CD14-positive monocyte (primary cell): ENCODE results near the gene LATS2. TPM values are rescaled to one million over a fixed set of nuclear protein-coding genes. Genes with fewer than 3 reads are reported as not detected.
A peak's percentile ranks its signal among the peaks of the same experiment; 100 is the strongest.

ENCODE experiments used
- DNase-seq, 3 donors: peaks; one replicate each; pipeline ENCODE4 v3.0.0-alpha.2; 2011 to 2022
- H2AFZ ChIP-seq: 2 replicates; pipeline ENCODE4 v1.6.0; 2012; ENCODE audit warnings: mild to moderate bottlenecking, low read depth, low read length, inconsistent platforms; ENCODE audit not compliant: insufficient read depth, poor library complexity, severe bottlenecking
- H3K27ac ChIP-seq, 2 donors: 1 replicate in 1 of 2; 2 replicates in 1 of 2; pipeline ENCODE4 v1.5.1; 2012 to 2013; ENCODE audit warnings: low read length in 2 of 2, control low read depth in 1 of 2, inconsistent platforms in 1 of 2, low read depth in 1 of 2, mild to moderate bottlenecking in 1 of 2
- H3K27me3 ChIP-seq, 2 donors: one replicate each; pipeline versions ENCODE4 v1.6.0 to v1.6.1; 2011 to 2013; ENCODE audit warnings: low read length in 2 of 2; ENCODE audit not compliant: control insufficient read depth in 2 of 2, insufficient read depth in 2 of 2
- H3K36me3 ChIP-seq, 2 donors: replicated peaks in 1 of 2; 1 replicate in 1 of 2; 2 replicates in 1 of 2; pipeline versions ENCODE4 v1.5.1 to v1.6.1; 2012 to 2013; ENCODE audit warnings: low read length in 2 of 2, control low read depth in 1 of 2, inconsistent platforms in 1 of 2, mild to moderate bottlenecking in 1 of 2; ENCODE audit not compliant: insufficient read depth in 2 of 2, control insufficient read depth in 1 of 2
- H3K4me1 ChIP-seq, 2 donors: 1 replicate in 1 of 2; 2 replicates in 1 of 2; pipeline versions ENCODE4 v1.5.1 to v1.6.1; 2012 to 2013; ENCODE audit warnings: low read length in 2 of 2, control low read depth in 1 of 2, inconsistent platforms in 1 of 2, mild to moderate bottlenecking in 1 of 2, moderate library complexity in 1 of 2; ENCODE audit not compliant: insufficient read depth in 2 of 2, control insufficient read depth in 1 of 2
- H3K4me2 ChIP-seq: replicated peaks from 2 replicates; pipeline ENCODE3; 2012; ENCODE audit warnings: low read length, moderate library complexity, mild to moderate bottlenecking; ENCODE audit not compliant: poor library complexity, severe bottlenecking; ENCODE audit errors: extremely low read depth
- H3K4me3 ChIP-seq, 3 experiments: fragments of 200-600 bp in 1 of 3; sonication (generic) in 1 of 3; replicated peaks in 1 of 3; 1 replicate in 2 of 3; 2 replicates in 1 of 3; pipeline ENCODE4 v1.5.1; 2011 to 2013; ENCODE audit warnings: low read length in 3 of 3, mild to moderate bottlenecking in 3 of 3, control low read depth in 2 of 3, low read depth in 2 of 3, inconsistent platforms in 1 of 3, moderate library complexity in 1 of 3
- H3K79me2 ChIP-seq: 2 replicates; pipeline ENCODE4 v1.6.0; 2012; ENCODE audit warnings: mild to moderate bottlenecking, control low read depth, inconsistent platforms, low read length, moderate library complexity; ENCODE audit not compliant: insufficient read depth
- H3K9ac ChIP-seq: 2 replicates; pipeline ENCODE4 v1.6.0; 2017; ENCODE audit warnings: low read length, mild to moderate bottlenecking; ENCODE audit not compliant: insufficient read depth, poor library complexity, severe bottlenecking
- H3K9me3 ChIP-seq, 2 donors: replicated peaks in 1 of 2; 1 replicate in 1 of 2; 2 replicates in 1 of 2; pipeline versions ENCODE4 v1.5.1 to v1.6.1; 2012 to 2013; ENCODE audit warnings: low read length in 2 of 2, control low read depth in 1 of 2; ENCODE audit not compliant: control insufficient read depth in 1 of 2, insufficient read depth in 1 of 2
- H4K20me1 ChIP-seq: 2 replicates; pipeline ENCODE4 v1.6.0; 2012; ENCODE audit warnings: mild to moderate bottlenecking, low read length, control low read depth, moderate library complexity; ENCODE audit not compliant: insufficient read depth
- H3K27ac Mint-ChIP-seq, 7 donors: one replicate each; pipeline ENCODE4 v1.8.0; 2020; ENCODE audit warnings: mild to moderate bottlenecking in 7 of 7, mixed read lengths in 7 of 7, moderate library complexity in 6 of 7, inconsistent platforms in 2 of 7
- H3K27me3 Mint-ChIP-seq, 3 donors: one replicate each; pipeline ENCODE4 v1.8.0; 2021 to 2022; ENCODE audit warnings: low read depth in 3 of 3, mild to moderate bottlenecking in 3 of 3, mixed read lengths in 3 of 3, moderate library complexity in 3 of 3, inconsistent platforms in 1 of 3
- H3K36me3 Mint-ChIP-seq, 2 donors: one replicate each; pipeline ENCODE4 v1.8.0; 2020; ENCODE audit warnings: mixed read lengths in 2 of 2, inconsistent platforms in 1 of 2, mild to moderate bottlenecking in 1 of 2
- H3K4me1 Mint-ChIP-seq: one replicate; pipeline ENCODE4 v1.8.0; 2020; ENCODE audit warnings: mild to moderate bottlenecking, mixed read lengths
- H3K4me3 Mint-ChIP-seq, 2 donors: one replicate each; pipeline ENCODE4 v1.8.0; 2020; ENCODE audit warnings: mild to moderate bottlenecking in 2 of 2, mixed read lengths in 2 of 2, moderate library complexity in 1 of 2
- H3K9me3 Mint-ChIP-seq, 7 donors: one replicate each; pipeline ENCODE4 v1.8.0; 2020 to 2022; ENCODE audit warnings: mixed read lengths in 7 of 7, mild to moderate bottlenecking in 6 of 7, moderate library complexity in 6 of 7, inconsistent platforms in 2 of 7
- WGBS: methylation state at CpG from one replicate; pipeline ENCODE4 v1.1.5; 2013; ENCODE audit warnings: missing lambda C conversion rate; ENCODE audit not compliant: insufficient coverage; 5-methylcytosine and 5-hydroxymethylcytosine counted together
- intact Hi-C, 2 donors: fragments of 100-400 bp; cut with micrococcal nuclease; formaldehyde crosslinking; loops; one replicate each; pipeline versions ENCODE4 v1.15.0 to v1.15.1; 2023
- polyA plus RNA-seq, 3 donors: library from polyadenylated mRNA; depleted of rRNA in 1 of 3; unstranded in 2 of 3; stranded (reverse) in 1 of 3; fragments of 300-500 nt in 2 of 3; fragments of >200 nt in 1 of 3; fragmentation: Illumina TruSeq in 2 of 3; gene quantifications; 1 replicate in 2 of 3; 2 replicates in 1 of 3; pipeline ENCODE4 v1.2.3, GENCODE V29; 2012 to 2021
- TF ChIP-seq, protein P1 (sequence below): fragments of 200-600 bp; IDR thresholded peaks from one replicate; pipeline ENCODE4 v1.8.0; 2022; ENCODE audit warnings: antibody characterized with exemption, mild to moderate bottlenecking

The LATS2 gene
- polyA plus RNA-seq, 3 donors, result 0.96 to 11.2 (median 1.0) TPM

DNA sequence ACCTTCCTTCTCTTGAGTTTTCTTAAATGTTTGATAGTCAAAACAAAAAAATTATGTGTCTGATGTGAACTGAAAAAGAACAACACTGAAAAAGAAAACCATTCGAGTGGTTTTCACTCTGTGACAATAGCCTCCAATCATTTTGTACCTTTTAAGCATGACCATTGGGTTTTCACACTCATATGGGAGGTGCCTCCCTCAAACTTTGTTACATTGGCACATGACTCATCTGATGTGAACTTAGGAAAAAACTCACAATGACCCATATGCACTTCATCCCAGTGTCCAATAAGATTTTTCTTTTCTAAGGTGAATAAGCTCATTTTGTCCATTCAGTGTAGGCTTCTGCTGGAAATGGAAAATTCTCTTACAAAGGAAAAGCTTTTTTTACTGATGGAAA lies 92.2 kb downstream of the LATS2 start:
- Histone ChIP-seq H3K27ac (no peak overlapping the region), H2AFZ (no peak overlapping the region), H3K79me2 (no peaks in the 10 kb centered on the region), H3K4me1 (no peaks in the 10 kb centered on the region), H3K9ac (no peak overlapping the region), H4K20me1 (no peaks in the 10 kb centered on the region), H3K27me3 (no peaks in the 10 kb centered on the region), H3K4me2 (no peak overlapping the region), H3K36me3 (peaks cover 15 to 21% of the 10 kb centered on the region in 2 donors), H3K4me3 (no peak overlapping the region), H3K9me3 (no peaks in the 10 kb centered on the region)
- DNase-seq, result peak in 1 of 3 donors; percentile 19
- Mint-ChIP-seq H3K4me3 (no peak overlapping the region), H3K9me3 (peaks cover 0 to 6% (median 0%) of the 10 kb centered on the region in 7 donors), H3K27me3 (no peaks in the 10 kb centered on the region), H3K36me3 (peaks cover 15 to 22% of the 10 kb centered on the region in 2 donors), H3K27ac (no peak overlapping the region), H3K4me1 (peaks cover 6% of the 10 kb centered on the region)
- intact Hi-C loops, result no loop called here
- TF ChIP-seq, protein P1, sequence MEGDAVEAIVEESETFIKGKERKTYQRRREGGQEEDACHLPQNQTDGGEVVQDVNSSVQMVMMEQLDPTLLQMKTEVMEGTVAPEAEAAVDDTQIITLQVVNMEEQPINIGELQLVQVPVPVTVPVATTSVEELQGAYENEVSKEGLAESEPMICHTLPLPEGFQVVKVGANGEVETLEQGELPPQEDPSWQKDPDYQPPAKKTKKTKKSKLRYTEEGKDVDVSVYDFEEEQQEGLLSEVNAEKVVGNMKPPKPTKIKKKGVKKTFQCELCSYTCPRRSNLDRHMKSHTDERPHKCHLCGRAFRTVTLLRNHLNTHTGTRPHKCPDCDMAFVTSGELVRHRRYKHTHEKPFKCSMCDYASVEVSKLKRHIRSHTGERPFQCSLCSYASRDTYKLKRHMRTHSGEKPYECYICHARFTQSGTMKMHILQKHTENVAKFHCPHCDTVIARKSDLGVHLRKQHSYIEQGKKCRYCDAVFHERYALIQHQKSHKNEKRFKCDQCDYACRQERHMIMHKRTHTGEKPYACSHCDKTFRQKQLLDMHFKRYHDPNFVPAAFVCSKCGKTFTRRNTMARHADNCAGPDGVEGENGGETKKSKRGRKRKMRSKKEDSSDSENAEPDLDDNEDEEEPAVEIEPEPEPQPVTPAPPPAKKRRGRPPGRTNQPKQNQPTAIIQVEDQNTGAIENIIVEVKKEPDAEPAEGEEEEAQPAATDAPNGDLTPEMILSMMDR, result no peak
- WGBS, result no CpG with 5 or more reads among the region's 1 CpG

- intact Hi-C loops, result no loop called here
- no peaks in the 10 kb centered on the region for H3K79me2 ChIP-seq
- H3K27me3 ChIP-seq, result no peaks in the 10 kb centered on the region
- WGBS, result no CpG with 5 or more reads among the region's 2 CpGs
- no peaks in the 10 kb centered on the region for H4K20me1 ChIP-seq
- TF ChIP-seq, protein P1, result no peak
- peak overlapping the region in 1 of 7 donors; percentile 4 for H3K27ac Mint-ChIP-seq
- peaks cover 6% of the 10 kb centered on the region for H3K4me1 Mint-ChIP-seq
- H3K4me2 ChIP-seq, result no peak overlapping the region
- H3K4me1 ChIP-seq, result no peaks in the 10 kb centered on the region
- no peaks in the 10 kb centered on the region for H3K27me3 Mint-ChIP-seq
- no peaks in the 10 kb centered on the region for H3K9me3 ChIP-seq
- H2AFZ ChIP-seq, result no peak overlapping the region
- DNase-seq, result no peak
- H3K4me3 ChIP-seq, result no peak overlapping the region
- H3K9me3 Mint-ChIP-seq, result peaks cover 0 to 6% (median 0%) of the 10 kb centered on the region in 7 donors
- H3K36me3 ChIP-seq, result peaks cover 11 to 17% of the 10 kb centered on the region in 2 donors
- H3K4me3 Mint-ChIP-seq, result no peak overlapping the region
- H3K27ac ChIP-seq, result no peak overlapping the region
- H3K9ac ChIP-seq, result no peak overlapping the region
- H3K36me3 Mint-ChIP-seq, result peaks cover 11 to 18% of the 10 kb centered on the region in 2 donors
Measured at GRCh38 chr13:20968745-20969144, 92.6 kb downstream of the LATS2 start.
